H1 (cell line): ENCODE measurements around the gene REPS2. TPM values are rescaled to one million over a fixed set of nuclear protein-coding genes. Genes with fewer than 3 reads are reported as not detected.

Source experiments
- CHD2 ChIP-seq: IDR thresholded peaks from 2 replicates; pipeline ENCODE4 v1.6.1; 2012; ENCODE audit warnings: low read length, improper control_type of control experiment
- KDM1A ChIP-seq: fragments of 200-600, 300-600 bp; sonication (generic); IDR thresholded peaks from 2 replicates; pipeline ENCODE4 v1.7.1; 2016; ENCODE audit warnings: mild to moderate bottlenecking, low read length, borderline replicate concordance
- MAX ChIP-seq: IDR thresholded peaks from 2 replicates; pipeline ENCODE4 v1.6.1; 2012; ENCODE audit warnings: inconsistent platforms
- PHF8 ChIP-seq: fragments of 200-600 bp; sonication (generic); conservative IDR thresholded peaks from 2 replicates; pipeline ENCODE4 v1.7.1; 2012; ENCODE audit warnings: low read depth, mild to moderate bottlenecking, inconsistent platforms, low read length, moderate library complexity
- RNF2 ChIP-seq: fragments of 200-900, 300-1000 bp; sonication (generic); IDR thresholded peaks from 2 replicates; pipeline ENCODE4 v1.7.1; 2016; ENCODE audit warnings: borderline replicate concordance, low read depth, mild to moderate bottlenecking, antibody characterized with exemption, low read length; ENCODE audit not compliant: poor library complexity, severe bottlenecking; ENCODE audit errors: missing control alignments
- YY1 ChIP-seq: IDR thresholded peaks from 2 replicates; pipeline ENCODE4 v1.6.1; 2011; ENCODE audit warnings: low read depth, mild to moderate bottlenecking, low read length
- polyA plus RNA-seq, 7 experiments: library from polyadenylated mRNA; depleted of rRNA in 3 of 7; stranded (reverse) in 5 of 7; unstranded in 2 of 7; fragments of >200 nt in 5 of 7; fragments of 200-250 nt in 2 of 7; gene quantifications; 1 replicate in 5 of 7; 2 replicates in 1 of 7; 4 replicates in 1 of 7; pipeline versions ENCODE4 v1.2.1 to v1.2.3, GENCODE V29; 2011 to 2013; ENCODE audit warnings: missing spikeins in 2 of 7, mixed read lengths in 2 of 7
- total RNA-seq: library from RNA; stranded (reverse); fragmentation: NEBNext Ultra II Directional; extraction: Animal tissue kit (Norgen Biotek cat#: 25700); gene quantifications from 2 replicates; pipeline ENCODE4 v1.2.1, GENCODE V29; 2021

Gene REPS2
- total and polyA plus RNA-seq, 2 of the 8 experiments (the other 6 are each of a cell fraction or from before 2014, with no cell fraction given) = 0.79 to 4.3 TPM

- no peak for TF ChIP-seq YY1
- TF ChIP-seq CHD2 = no peak
- no peak for TF ChIP-seq PHF8
- TF ChIP-seq MAX = no peak
- no peak for TF ChIP-seq KDM1A
- TF ChIP-seq RNF2 = no peak
Observed at GRCh38 chrX:16978193-16978984, 31.9 kb downstream of the REPS2 start (continued).
